HG03103 (cell line): ENCODE data around the gene GRM5.
"Not testable (repeated sequence)": the region's sequence is repeated elsewhere in the genome, so short reads cannot be mapped to it uniquely, and the experiment has no call there.

Experiments
- ATAC-seq: cut with Tn5 transposase; IDR thresholded peaks from one replicate; pipeline ENCODE4 v1.9.1; 2021; ENCODE audit warnings: low read depth; ENCODE audit not compliant: unreplicated experiment

GRM5 gene

GRCh38 chr11:88978992-88979391, 86.8 kb downstream of the GRM5 start:
- ATAC-seq = not testable (repeated sequence)

GRCh38 chr11:88975441-88975840, 90.3 kb downstream of the GRM5 start:
- ATAC-seq = not testable (repeated sequence)

GRCh38 chr11:88972210-88972609, 93.6 kb downstream of the GRM5 start:
- no peak for ATAC-seq

- ATAC-seq = not testable (repeated sequence)
These were observed 104.2 kb downstream of the GRM5 start for GRCh38 chr11:88961621-88962020.

GRCh38 chr11:88959857-88960256, 105.9 kb downstream of the GRM5 start:
- not testable (repeated sequence) for ATAC-seq

- ATAC-seq = no peak
These were observed 114.8 kb downstream of the GRM5 start for GRCh38 chr11:88950975-88951374.

GRCh38 chr11:88948908-88949307, 116.9 kb downstream of the GRM5 start:
- not testable (repeated sequence) for ATAC-seq

GRCh38 chr11:88947843-88948572, 117.8 kb downstream of the GRM5 start:
- ATAC-seq = not testable (repeated sequence)

GRCh38 chr11:88929665-88930064, 136.1 kb downstream of the GRM5 start:
- not testable (repeated sequence) for ATAC-seq

GRCh38 chr11:88917065-88917464, 148.7 kb downstream of the GRM5 start:
- ATAC-seq = not testable (repeated sequence)

- no peak for ATAC-seq
These were observed 156.3 kb downstream of the GRM5 start for GRCh38 chr11:88909500-88909899.

GRCh38 chr11:88901436-88901835, 164.3 kb downstream of the GRM5 start:
- ATAC-seq = not testable (repeated sequence)

GRCh38 chr11:88888855-88889254, 176.9 kb downstream of the GRM5 start:
- ATAC-seq = not testable (repeated sequence)

GRCh38 chr11:88886796-88887195, 179.0 kb downstream of the GRM5 start:
- peak; percentile 79 for ATAC-seq

GRCh38 chr11:88882800-88883199, 183.0 kb downstream of the GRM5 start:
- ATAC-seq = not testable (repeated sequence)

- no peak for ATAC-seq
These were observed 204.2 kb downstream of the GRM5 start for GRCh38 chr11:88861618-88862017.

GRCh38 chr11:88860431-88860830, 205.4 kb downstream of the GRM5 start:
- not testable (repeated sequence) for ATAC-seq

GRCh38 chr11:88853963-88854362, 211.8 kb downstream of the GRM5 start:
- ATAC-seq = not testable (repeated sequence)

- not testable (repeated sequence) for ATAC-seq
These were observed 214.2 kb downstream of the GRM5 start for GRCh38 chr11:88851547-88851946.

- ATAC-seq = not testable (repeated sequence)
These were observed 216.0 kb downstream of the GRM5 start for GRCh38 chr11:88849773-88850172.

- ATAC-seq = no peak
These were observed 216.4 kb downstream of the GRM5 start for GRCh38 chr11:88849368-88849767.

GRCh38 chr11:88846266-88846665, 219.5 kb downstream of the GRM5 start:
- not testable (repeated sequence) for ATAC-seq
